ENCODE results near the gene PSMB7. TPM values are rescaled to one million over a fixed set of nuclear protein-coding genes. Genes with fewer than 3 reads are reported as not detected.

The PSMB7 gene
- total and polyA plus RNA-seq, 2 of the 4 experiments (the other 2 are of a cell fraction), result 340 to 430 TPM

GRCh38 chr9:124330011-124330697 is 85.1 kb downstream of the PSMB7 start:
- in situ Hi-C loops (cut with MboI; ENCODE audit: low sequenced_read_pairs) (no loop called here), dilution Hi-C loops (cut with HindIII; ENCODE audit: low sequenced_read_pairs, unreplicated experiment) (no loop called here), intact Hi-C loops (cut with micrococcal nuclease) (no loop called here)
- Histone ChIP-seq H2BK15ac (ENCODE audit: low read depth, low read length) (no peak overlapping the region), H3K9me3 (ENCODE audit: control insufficient read depth, insufficient read depth, low read length) (no peaks in the 10 kb centered on the region), H4K91ac (ENCODE audit: insufficient read depth, low read depth, low read length) (no peak overlapping the region), H3K9ac (ENCODE audit: low read depth, low read length) (no peak overlapping the region), H3K27ac (ENCODE audit: insufficient read depth, low read length) (no peak overlapping the region), H3K4me3 (ENCODE audit: insufficient read depth, low read depth, low read length) (no peak overlapping the region), H2BK5ac (ENCODE audit: low read depth, low read length, poor library complexity, severe bottlenecking) (no peak overlapping the region), H3K56ac (ENCODE audit: extremely low read depth, insufficient read depth, low read length) (no peak overlapping the region), H3K36me3 (ENCODE audit: control insufficient read depth, insufficient read depth, low read length) (peaks cover 90% of the 10 kb centered on the region), H4K5ac (ENCODE audit: low read depth, low read length) (no peak overlapping the region), H2AFZ (replicated peaks; ENCODE audit: low read length, poor library complexity) (no peak overlapping the region), H3K23ac (ENCODE audit: low read depth, low read length) (no peak overlapping the region), H2BK20ac (ENCODE audit: low read depth, low read length) (no peak overlapping the region), H3K4ac (ENCODE audit: low read depth, low read length) (no peak overlapping the region), H3K79me1 (ENCODE audit: low read depth in 1 of 2, low read length in 2 of 2) (peaks cover 9 to 69% of the 10 kb centered on the region in 2 experiments), H3K14ac (replicated peaks; ENCODE audit: low read depth, low read length) (no peak overlapping the region), H3K9me1 (ENCODE audit: insufficient read depth, low read length) (peaks cover 3% of the 10 kb centered on the region; the same call in 1 of the 2 replicates), H2AK5ac (ENCODE audit: low read depth, low read length) (no peak overlapping the region), H3K4me1 (ENCODE audit: control insufficient read depth, insufficient read depth, low read length) (no peaks in the 10 kb centered on the region), H2BK120ac (ENCODE audit: low read depth, low read length) (no peak overlapping the region), H4K20me1 (ENCODE audit: insufficient read depth, low read length) (peaks cover 4% of the 10 kb centered on the region), H4K8ac (ENCODE audit: low read depth in 2 of 2, low read length in 2 of 2) (no peak overlapping the region), H2AK9ac (replicated peaks; ENCODE audit: low read depth, low read length, poor library complexity) (no peak overlapping the region), H3K18ac (ENCODE audit: low read depth, low read length) (no peak overlapping the region), H3K27me3 (ENCODE audit: control insufficient read depth, insufficient read depth, low read length) (no peaks in the 10 kb centered on the region), H3K4me2 (ENCODE audit: low read depth, low read length) (no peak overlapping the region)
- no peak for ATAC-seq (ENCODE audit: low read depth)
- BruUV-seq (replicated peaks), result no TSS peak
- TF ChIP-seq CTCF (conservative IDR thresholded peaks at IDR 0.05; ENCODE audit: low read depth, low read length) (no peak), USF2 (IDR thresholded peaks at IDR 0.05; ENCODE audit: low read depth, low read length) (no peak), MAFK (IDR thresholded peaks at IDR 0.05; ENCODE audit: low read depth, low read length) (no peak), CEBPB (IDR thresholded peaks at IDR 0.05; ENCODE audit: low read depth, low read length) (no peak), POLR2A (IDR thresholded peaks at IDR 0.05; ENCODE audit: low read depth, low read length) (no peak), FOS (IDR thresholded peaks at IDR 0.05; ENCODE audit: low read depth, low read length) (no peak), SMC3 (IDR thresholded peaks at IDR 0.05; ENCODE audit: low read depth, low read length) (no peak), RCOR1 (IDR thresholded peaks at IDR 0.05; ENCODE audit: insufficient replicate concordance, low read length) (no peak), ELK1 (IDR thresholded peaks at IDR 0.05; ENCODE audit: borderline replicate concordance, low read depth, low read length) (no peak), CHD1 (IDR thresholded peaks at IDR 0.05; ENCODE audit: low read depth, low read length) (no peak), NFE2L2 (IDR thresholded peaks at IDR 0.05; ENCODE audit: low read depth, low read length) (no peak), RAD21 (IDR thresholded peaks at IDR 0.05; ENCODE audit: low read length) (no peak), BHLHE40 (IDR thresholded peaks at IDR 0.05; ENCODE audit: low read depth, low read length) (no peak), RFX5 (IDR thresholded peaks at IDR 0.05; ENCODE audit: low read depth, low read length) (no peak), MAZ (IDR thresholded peaks at IDR 0.05; ENCODE audit: borderline replicate concordance, low read depth, low read length) (no peak), MXI1 (IDR thresholded peaks at IDR 0.05; ENCODE audit: borderline replicate concordance, low read depth, low read length) (no peak)
- no peak for DNase-seq
- CTCF ChIA-PET, result no interaction called here
- POLR2A ChIA-PET (ENCODE audit: unreplicated experiment), result no interaction called here
- 96% methylated on average over 15 of the region's 29 CpGs; no CpG with 5 or more reads in 1 of the 2 experiments for WGBS, 2 experiments (ENCODE audit: extremely low coverage in 2 of 2, insufficient read length in 1 of 2)
